Measurements from ENCODE around the gene CD63. TPM values are rescaled to one million over a fixed set of nuclear protein-coding genes. Genes with fewer than 3 reads are reported as not detected.

Gene CD63
- total RNA-seq, 2 experiments from 2014 or later: 177 to 185 TPM

GRCh38 chr12:55706568-55707218 lies 22.1 kb downstream of the CD63 start:
- H3K4me3 Mint-ChIP-seq: peak overlapping the region; percentile 60
- peaks cover 19% of the 10 kb centered on the region for H3K4me1 Mint-ChIP-seq
- no peak for DNase-seq
- ChIA-PET CTCF (interaction anchor here (1.3 to 1.7 kb wide), 2 partner anchors 9 to 51 kb away, joined by 5 to 7 read pairs; partner anchors contain the start of gene BLOC1S1), POLR2A (interaction anchor here (1.4 kb wide), 1 partner anchor 9 kb away, joined by 6 read pairs; the partner anchor contains the start of gene BLOC1S1)
- no peaks in the 10 kb centered on the region for H3K9me3 Mint-ChIP-seq
- H3K27ac Mint-ChIP-seq: no peak overlapping the region
- H3K36me3 Mint-ChIP-seq (ENCODE audit: low read depth): no peaks in the 10 kb centered on the region
- H3K27me3 Mint-ChIP-seq: peaks cover 39% of the 10 kb centered on the region

GRCh38 chr12:55705782-55706402 lies 22.9 kb downstream of the CD63 start:
- no peaks in the 10 kb centered on the region for H3K36me3 Mint-ChIP-seq (ENCODE audit: low read depth)

GRCh38 chr12:55704824-55705718 lies 23.7 kb downstream of the CD63 start:
- DNase-seq: no peak
- CTCF ChIA-PET: interaction anchor here (0.9 to 1.7 kb wide), 4 partner anchors 9 to 49 kb away, joined by 3 to 7 read pairs (median 4); partner anchors contain the start of gene BLOC1S1
- Mint-ChIP-seq H3K9me3 (no peaks in the 10 kb centered on the region), H3K36me3 (ENCODE audit: low read depth) (no peaks in the 10 kb centered on the region), H3K4me1 (peaks cover 19% of the 10 kb centered on the region), H3K27me3 (peaks cover 32% of the 10 kb centered on the region), H3K4me3 (no peak overlapping the region), H3K27ac (no peak overlapping the region)
- POLR2A ChIA-PET: no interaction called here

More at GRCh38 chr12:55705782-55706402, 22.9 kb downstream of the CD63 start:
- H3K9me3 Mint-ChIP-seq: no peaks in the 10 kb centered on the region
- no peak for DNase-seq
- no peak overlapping the region for H3K4me3 Mint-ChIP-seq
- ChIA-PET POLR2A (interaction anchor here (1.4 kb wide), 1 partner anchor 10 kb away, joined by 6 read pairs; the partner anchor contains the start of gene BLOC1S1), CTCF (interaction anchor here (0.9 to 1.7 kb wide), 4 partner anchors 10 to 50 kb away, joined by 3 to 7 read pairs (median 4); partner anchors contain the start of gene BLOC1S1)
- H3K27ac Mint-ChIP-seq: no peak overlapping the region
- peaks cover 37% of the 10 kb centered on the region for H3K27me3 Mint-ChIP-seq
- peaks cover 19% of the 10 kb centered on the region for H3K4me1 Mint-ChIP-seq

GRCh38 chr12:55703901-55704761 lies 24.7 kb downstream of the CD63 start:
- ChIA-PET CTCF (no interaction called here), POLR2A (no interaction called here)
- peaks cover 17% of the 10 kb centered on the region for H3K4me1 Mint-ChIP-seq
- no peak overlapping the region for H3K4me3 Mint-ChIP-seq
- H3K9me3 Mint-ChIP-seq: no peaks in the 10 kb centered on the region
- H3K36me3 Mint-ChIP-seq (ENCODE audit: low read depth): no peaks in the 10 kb centered on the region
- H3K27me3 Mint-ChIP-seq: peaks cover 23% of the 10 kb centered on the region
- no peak for DNase-seq
- no peak overlapping the region for H3K27ac Mint-ChIP-seq

GRCh38 chr12:55703288-55703687 lies 25.5 kb downstream of the CD63 start:
- H3K27ac Mint-ChIP-seq: no peak overlapping the region
- H3K27me3 Mint-ChIP-seq: peaks cover 16% of the 10 kb centered on the region
- no peaks in the 10 kb centered on the region for H3K36me3 Mint-ChIP-seq (ENCODE audit: low read depth)
- H3K9me3 Mint-ChIP-seq: no peaks in the 10 kb centered on the region
- peaks cover 9% of the 10 kb centered on the region for H3K4me1 Mint-ChIP-seq
- no peak overlapping the region for H3K4me3 Mint-ChIP-seq
- DNase-seq: no peak
- ChIA-PET POLR2A (no interaction called here), CTCF (no interaction called here)

- ChIA-PET CTCF (no interaction called here), POLR2A (no interaction called here)
- Mint-ChIP-seq H3K27ac (no peak overlapping the region), H3K36me3 (ENCODE audit: low read depth) (no peaks in the 10 kb centered on the region), H3K27me3 (peaks cover 13% of the 10 kb centered on the region), H3K4me3 (no peak overlapping the region), H3K9me3 (no peaks in the 10 kb centered on the region), H3K4me1 (peaks cover 5% of the 10 kb centered on the region)
- no peak for DNase-seq
Measured at GRCh38 chr12:55702861-55703260, 25.9 kb downstream of the CD63 start.

GRCh38 chr12:55700255-55701018 lies 28.4 kb downstream of the CD63 start:
- DNase-seq: no peak
- POLR2A ChIA-PET: no interaction called here
- no peak overlapping the region for H3K4me3 Mint-ChIP-seq
- H3K4me1 Mint-ChIP-seq: no peaks in the 10 kb centered on the region
- no peaks in the 10 kb centered on the region for H3K36me3 Mint-ChIP-seq (ENCODE audit: low read depth)
- peaks cover 3% of the 10 kb centered on the region for H3K27me3 Mint-ChIP-seq
- CTCF ChIA-PET: no interaction called here
- no peaks in the 10 kb centered on the region for H3K9me3 Mint-ChIP-seq
- no peak overlapping the region for H3K27ac Mint-ChIP-seq

- H3K36me3 Mint-ChIP-seq (ENCODE audit: low read depth): no peaks in the 10 kb centered on the region
- H3K27ac Mint-ChIP-seq: no peak overlapping the region
- H3K27me3 Mint-ChIP-seq: peaks cover 1% of the 10 kb centered on the region
- DNase-seq: no peak
- no peaks in the 10 kb centered on the region for H3K9me3 Mint-ChIP-seq
- POLR2A ChIA-PET: no interaction called here
- no peak overlapping the region for H3K4me3 Mint-ChIP-seq
- CTCF ChIA-PET: no interaction called here
- no peaks in the 10 kb centered on the region for H3K4me1 Mint-ChIP-seq
Measured at GRCh38 chr12:55699471-55700055, 29.2 kb downstream of the CD63 start.

- ChIA-PET CTCF (no interaction called here), POLR2A (no interaction called here)
- no peaks in the 10 kb centered on the region for H3K4me1 Mint-ChIP-seq
- H3K4me3 Mint-ChIP-seq: no peak overlapping the region
- no peaks in the 10 kb centered on the region for H3K36me3 Mint-ChIP-seq (ENCODE audit: low read depth)
- no peaks in the 10 kb centered on the region for H3K9me3 Mint-ChIP-seq
- DNase-seq: no peak
- no peak overlapping the region for H3K27ac Mint-ChIP-seq
- H3K27me3 Mint-ChIP-seq: no peaks in the 10 kb centered on the region
Measured at GRCh38 chr12:55698965-55699364, 29.8 kb downstream of the CD63 start.

GRCh38 chr12:55698241-55698955 lies 30.4 kb downstream of the CD63 start:
- Mint-ChIP-seq H3K36me3 (ENCODE audit: low read depth) (no peaks in the 10 kb centered on the region), H3K9me3 (no peaks in the 10 kb centered on the region), H3K4me3 (no peak overlapping the region), H3K27me3 (no peaks in the 10 kb centered on the region), H3K4me1 (no peaks in the 10 kb centered on the region), H3K27ac (no peak overlapping the region)
- CTCF ChIA-PET: no interaction called here
- DNase-seq: no peak
- POLR2A ChIA-PET: no interaction called here

- H3K27me3 Mint-ChIP-seq: no peaks in the 10 kb centered on the region
- H3K36me3 Mint-ChIP-seq (ENCODE audit: low read depth): no peaks in the 10 kb centered on the region
- no peak for DNase-seq
- ChIA-PET POLR2A (no interaction called here), CTCF (no interaction called here)
- H3K4me3 Mint-ChIP-seq: no peak overlapping the region
- no peak overlapping the region for H3K27ac Mint-ChIP-seq
- no peaks in the 10 kb centered on the region for H3K4me1 Mint-ChIP-seq
- H3K9me3 Mint-ChIP-seq: no peaks in the 10 kb centered on the region
Measured at GRCh38 chr12:55697686-55698085, 31.1 kb downstream of the CD63 start.

Data from activated CD4-positive, alpha-beta memory T cell treated with anti-CD3 and anti-CD28 coated beads, Interleukin-2, amount 10 ng/mL, durations not matched to agents 7 days and 5 days (primary cell).